ENCODE measurements around the gene CDH13.
A peak's percentile ranks its signal among the peaks of the same experiment; 100 is the strongest.

CDH13 gene

DNA sequence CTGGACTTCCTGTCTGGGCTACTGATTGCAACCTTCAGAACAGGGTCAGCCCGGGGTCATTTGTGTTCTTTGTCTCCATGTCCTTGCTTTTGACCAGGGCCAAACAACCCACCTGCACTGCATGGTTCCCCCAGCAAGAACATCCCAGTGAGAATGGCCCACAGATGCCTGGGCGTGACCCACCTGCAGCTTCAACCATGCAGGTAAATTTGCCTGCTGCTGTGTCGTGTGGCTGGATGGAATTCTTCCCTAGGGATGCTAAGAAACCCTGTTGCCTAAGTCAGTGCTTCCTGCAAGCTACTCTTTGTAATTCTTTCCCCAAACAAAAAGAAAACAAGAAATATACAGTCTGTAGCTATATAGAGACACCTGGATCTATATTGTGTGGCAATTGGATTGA lies 12.5 kb downstream of the CDH13 start:
- H3K27ac ChIP-seq (ENCODE audit: low read depth, low read length) = no peak overlapping the region
- no peaks in the 10 kb centered on the region for H3K36me3 ChIP-seq (ENCODE audit: control insufficient read depth, insufficient read depth, low read length)
- no peak overlapping the region for H2BK120ac ChIP-seq (ENCODE audit: low read depth, low read length)
- no peak overlapping the region for H3K23ac ChIP-seq (ENCODE audit: low read length)
- H3K4me2 ChIP-seq (ENCODE audit: low read length) = no peak overlapping the region
- no peak overlapping the region for H2AK5ac ChIP-seq (ENCODE audit: low read length)
- H4K8ac ChIP-seq (ENCODE audit: low read depth, low read length) = no peak overlapping the region
- H2BK15ac ChIP-seq (replicated peaks; ENCODE audit: low read depth) = no peak overlapping the region
- H3K9ac ChIP-seq (ENCODE audit: low read length) = no peak overlapping the region
- H2BK5ac ChIP-seq (ENCODE audit: low read length) = no peak overlapping the region
- no peaks in the 10 kb centered on the region for H3K79me1 ChIP-seq (ENCODE audit: low read length)
- no peak for DNase-seq
- no peak overlapping the region for H3K4me3 ChIP-seq (ENCODE audit: low read length)
- H3K79me2 ChIP-seq (ENCODE audit: control insufficient read depth, insufficient read depth, low read length) = no peaks in the 10 kb centered on the region
- no peaks in the 10 kb centered on the region for H3K27me3 ChIP-seq (ENCODE audit: insufficient read depth, low read length, poor library complexity)
- H3K4me1 ChIP-seq (ENCODE audit: control insufficient read depth, low read depth, low read length) = peaks cover 10% of the 10 kb centered on the region
- no peak overlapping the region for H3K4ac ChIP-seq (ENCODE audit: low read depth, low read length)
- no CpG with 5 or more reads among the region's 3 CpGs for WGBS (ENCODE audit: extremely low coverage, insufficient coverage, low lambda C conversion rate)
- no peak overlapping the region for H3K56ac ChIP-seq (ENCODE audit: low read length)
- no peak overlapping the region for H4K5ac ChIP-seq (ENCODE audit: low read length)
- H3K18ac ChIP-seq (ENCODE audit: low read length) = no peak overlapping the region

DNA sequence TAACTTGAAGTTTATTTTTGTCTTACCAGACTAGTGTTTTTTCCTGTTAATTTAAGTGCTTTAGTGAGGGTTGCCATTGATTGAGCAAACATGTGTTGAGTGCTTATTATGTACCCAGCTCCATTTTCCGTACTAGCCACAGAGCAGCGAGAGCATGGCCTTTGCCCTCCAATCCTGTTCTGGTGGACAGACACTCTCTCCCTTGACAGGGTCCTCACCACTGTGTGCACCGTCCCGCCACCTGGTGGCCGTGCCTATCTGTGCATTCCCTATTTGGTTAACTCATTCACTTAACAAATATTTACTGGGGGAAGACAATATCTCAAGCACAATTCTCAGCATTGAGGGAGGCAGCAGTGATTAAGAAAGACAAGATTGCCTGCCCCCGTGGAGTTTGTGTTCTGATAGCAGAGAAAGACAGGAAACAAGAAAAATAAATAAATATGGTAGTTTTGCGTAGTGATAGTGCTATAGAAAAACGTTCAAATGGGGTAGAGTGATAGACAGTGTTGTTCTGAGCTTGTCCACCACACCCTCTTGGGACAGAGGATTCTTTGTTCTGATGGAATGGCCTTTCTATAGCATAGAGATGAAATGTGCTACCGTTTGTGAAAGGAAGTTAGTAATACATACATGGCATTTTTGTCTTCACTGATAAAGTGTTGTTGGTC lies 13.0 kb downstream of the CDH13 start:
- H4K5ac ChIP-seq (ENCODE audit: low read length) = no peak overlapping the region
- no peak overlapping the region for H3K27ac ChIP-seq (ENCODE audit: low read depth, low read length)
- DNase-seq = peak; percentile 73
- H3K56ac ChIP-seq (ENCODE audit: low read length) = no peak overlapping the region
- no peak overlapping the region for H3K4me3 ChIP-seq (ENCODE audit: low read length)
- no peaks in the 10 kb centered on the region for H3K27me3 ChIP-seq (ENCODE audit: insufficient read depth, low read length, poor library complexity)
- peaks cover 14% of the 10 kb centered on the region for H3K4me1 ChIP-seq (ENCODE audit: control insufficient read depth, low read depth, low read length)
- no peak overlapping the region for H3K4ac ChIP-seq (ENCODE audit: low read depth, low read length)
- H3K18ac ChIP-seq (ENCODE audit: low read length) = no peak overlapping the region
- H2BK5ac ChIP-seq (ENCODE audit: low read length) = no peak overlapping the region
- H4K8ac ChIP-seq (ENCODE audit: low read depth, low read length) = no peak overlapping the region
- H3K9ac ChIP-seq (ENCODE audit: low read length) = no peak overlapping the region
- WGBS (ENCODE audit: extremely low coverage, insufficient coverage, low lambda C conversion rate) = no CpG with 5 or more reads among the region's 9 CpGs
- no peak overlapping the region for H3K4me2 ChIP-seq (ENCODE audit: low read length)
- no peak overlapping the region for H3K23ac ChIP-seq (ENCODE audit: low read length)
- no peak overlapping the region for H2AK5ac ChIP-seq (ENCODE audit: low read length)
- H3K79me2 ChIP-seq (ENCODE audit: control insufficient read depth, insufficient read depth, low read length) = no peaks in the 10 kb centered on the region
- H2BK120ac ChIP-seq (ENCODE audit: low read depth, low read length) = no peak overlapping the region
- H3K79me1 ChIP-seq (ENCODE audit: low read length) = no peaks in the 10 kb centered on the region
- no peaks in the 10 kb centered on the region for H3K36me3 ChIP-seq (ENCODE audit: control insufficient read depth, insufficient read depth, low read length)
- no peak overlapping the region for H2BK15ac ChIP-seq (replicated peaks; ENCODE audit: low read depth)

DNA sequence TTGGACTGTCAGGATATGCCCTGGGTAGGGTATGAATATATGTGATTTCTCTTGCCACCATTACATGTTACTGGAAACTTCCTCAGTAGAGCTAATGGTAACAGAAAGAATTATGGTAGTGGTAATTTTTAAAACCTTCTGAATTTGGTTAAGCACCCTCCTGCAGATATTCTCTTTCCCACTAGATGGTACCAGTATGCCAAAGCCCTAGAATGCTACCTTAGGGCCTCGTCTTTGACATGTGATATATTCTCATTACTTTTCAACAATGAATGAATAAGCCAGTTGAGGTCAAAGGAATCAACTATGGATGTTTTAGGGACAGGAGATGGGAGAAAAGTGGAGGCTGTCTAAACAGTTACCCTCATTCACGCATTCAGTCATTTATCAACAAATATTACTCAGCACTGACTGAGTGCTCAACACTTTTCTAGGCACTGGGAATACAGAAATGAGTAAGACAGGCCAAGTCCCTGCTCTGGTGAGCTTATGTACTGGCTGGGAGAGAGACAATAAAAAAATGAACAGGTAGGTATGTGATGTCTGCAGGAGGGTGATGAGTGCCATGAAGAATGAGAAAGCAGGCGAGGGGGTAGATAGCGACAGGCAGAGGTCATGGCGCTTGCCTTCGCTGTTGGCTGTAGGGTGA lies 14.7 kb downstream of the CDH13 start:
- Histone ChIP-seq H3K56ac (ENCODE audit: low read length) (no peak overlapping the region), H2BK5ac (ENCODE audit: low read length) (no peak overlapping the region), H3K79me1 (ENCODE audit: low read length) (no peaks in the 10 kb centered on the region), H3K36me3 (ENCODE audit: control insufficient read depth, insufficient read depth, low read length) (no peaks in the 10 kb centered on the region), H2BK15ac (replicated peaks; ENCODE audit: low read depth) (no peak overlapping the region), H3K27me3 (ENCODE audit: insufficient read depth, low read length, poor library complexity) (no peaks in the 10 kb centered on the region), H3K4me2 (ENCODE audit: low read length) (no peak overlapping the region), H3K23ac (ENCODE audit: low read length) (no peak overlapping the region), H3K4me3 (ENCODE audit: low read length) (no peak overlapping the region), H2BK120ac (ENCODE audit: low read depth, low read length) (no peak overlapping the region), H4K8ac (ENCODE audit: low read depth, low read length) (no peak overlapping the region), H3K27ac (ENCODE audit: low read depth, low read length) (no peak overlapping the region), H3K4ac (ENCODE audit: low read depth, low read length) (no peak overlapping the region), H3K18ac (ENCODE audit: low read length) (no peak overlapping the region), H3K9ac (ENCODE audit: low read length) (no peak overlapping the region), H3K79me2 (ENCODE audit: control insufficient read depth, insufficient read depth, low read length) (no peaks in the 10 kb centered on the region), H4K5ac (ENCODE audit: low read length) (no peak overlapping the region), H3K4me1 (ENCODE audit: control insufficient read depth, low read depth, low read length) (peaks cover 24% of the 10 kb centered on the region), H2AK5ac (ENCODE audit: low read length) (no peak overlapping the region)
- no peak for DNase-seq
- no CpG with 5 or more reads among the region's 6 CpGs for WGBS (ENCODE audit: extremely low coverage, insufficient coverage, low lambda C conversion rate)

DNA sequence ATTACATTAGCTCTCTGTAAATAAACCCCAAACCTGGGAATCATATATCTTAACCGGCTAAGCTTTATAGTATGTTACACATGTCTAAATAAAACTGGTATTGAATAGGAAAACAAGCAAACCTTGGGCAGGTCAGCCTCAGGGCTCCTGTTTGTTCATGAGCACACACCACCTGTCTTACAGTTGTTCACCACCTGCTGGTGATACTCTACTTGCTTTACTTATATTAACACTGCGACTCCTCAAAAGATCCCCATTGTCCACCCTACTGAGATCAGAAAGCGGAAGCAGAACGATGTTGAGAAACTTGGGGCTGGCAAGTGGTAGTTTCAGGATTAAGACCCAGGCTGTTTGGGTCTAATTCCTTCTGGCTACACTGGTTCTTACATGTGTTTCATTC lies 16.4 kb downstream of the CDH13 start:
- Histone ChIP-seq H2AK5ac (ENCODE audit: low read length) (no peak overlapping the region), H3K18ac (ENCODE audit: low read length) (no peak overlapping the region), H4K8ac (ENCODE audit: low read depth, low read length) (no peak overlapping the region), H3K27ac (ENCODE audit: low read depth, low read length) (no peak overlapping the region), H3K23ac (ENCODE audit: low read length) (no peak overlapping the region), H3K4me2 (ENCODE audit: low read length) (no peak overlapping the region), H3K4ac (ENCODE audit: low read depth, low read length) (no peak overlapping the region), H2BK5ac (ENCODE audit: low read length) (no peak overlapping the region), H3K36me3 (ENCODE audit: control insufficient read depth, insufficient read depth, low read length) (no peaks in the 10 kb centered on the region), H3K79me2 (ENCODE audit: control insufficient read depth, insufficient read depth, low read length) (no peaks in the 10 kb centered on the region), H2BK120ac (ENCODE audit: low read depth, low read length) (no peak overlapping the region), H3K4me3 (ENCODE audit: low read length) (no peak overlapping the region), H2BK15ac (replicated peaks; ENCODE audit: low read depth) (no peak overlapping the region), H3K9ac (ENCODE audit: low read length) (no peak overlapping the region), H3K79me1 (ENCODE audit: low read length) (no peaks in the 10 kb centered on the region), H3K4me1 (ENCODE audit: control insufficient read depth, low read depth, low read length) (peaks cover 24% of the 10 kb centered on the region), H4K5ac (ENCODE audit: low read length) (no peak overlapping the region), H3K27me3 (ENCODE audit: insufficient read depth, low read length, poor library complexity) (no peaks in the 10 kb centered on the region), H3K56ac (ENCODE audit: low read length) (no peak overlapping the region)
- no CpG with 5 or more reads among the region's 4 CpGs for WGBS (ENCODE audit: extremely low coverage, insufficient coverage, low lambda C conversion rate)
- no peak for DNase-seq

DNA sequence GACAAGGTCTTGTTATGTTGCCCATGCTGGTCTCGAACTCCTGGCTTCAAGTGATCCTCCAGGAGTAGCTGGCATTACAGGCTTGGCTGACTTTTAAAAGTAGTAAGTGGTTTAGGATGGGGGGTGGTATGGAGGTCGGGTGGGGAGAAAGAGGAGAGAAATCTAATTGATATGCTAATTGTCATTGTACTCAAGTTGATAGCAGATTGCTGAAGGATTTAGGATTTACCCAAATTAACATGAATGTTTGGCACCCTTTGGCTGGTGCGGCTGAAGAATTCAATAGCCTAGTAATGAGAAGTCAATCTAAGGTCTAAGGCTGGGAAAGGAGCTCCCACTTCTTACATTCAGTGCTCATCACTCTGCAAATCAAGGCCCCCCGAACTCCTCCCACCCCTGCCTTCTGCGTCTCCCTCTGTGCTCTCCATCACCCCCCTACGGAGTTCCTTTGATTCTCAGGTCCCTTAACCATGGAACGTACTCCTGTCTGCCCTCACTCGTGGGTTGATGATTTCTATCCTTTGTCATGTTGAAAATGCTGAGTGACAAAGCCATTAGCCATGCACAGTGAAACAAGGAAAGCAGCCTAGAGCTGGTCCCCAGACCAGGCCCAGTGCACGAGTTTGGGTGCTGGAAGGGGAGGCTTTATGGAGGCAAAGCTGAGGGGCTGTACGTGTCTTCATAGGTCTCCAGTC lies 17.3 kb downstream of the CDH13 start:
- no peak overlapping the region for H4K8ac ChIP-seq (ENCODE audit: low read depth, low read length)
- H2BK5ac ChIP-seq (ENCODE audit: low read length) = peak overlapping the region; percentile 71
- no peak overlapping the region for H3K23ac ChIP-seq (ENCODE audit: low read length)
- H3K18ac ChIP-seq (ENCODE audit: low read length) = peak overlapping the region; percentile 43
- H3K4ac ChIP-seq (ENCODE audit: low read depth, low read length) = no peak overlapping the region
- no peak overlapping the region for H4K5ac ChIP-seq (ENCODE audit: low read length)
- H3K27me3 ChIP-seq (ENCODE audit: insufficient read depth, low read length, poor library complexity) = no peaks in the 10 kb centered on the region
- no peak overlapping the region for H3K4me3 ChIP-seq (ENCODE audit: low read length)
- peaks cover 24% of the 10 kb centered on the region for H3K4me1 ChIP-seq (ENCODE audit: control insufficient read depth, low read depth, low read length)
- peak overlapping the region; percentile 47 for H2BK120ac ChIP-seq (ENCODE audit: low read depth, low read length)
- H2AK5ac ChIP-seq (ENCODE audit: low read length) = peak overlapping the region; percentile 25
- DNase-seq = peak; percentile 64
- H3K9ac ChIP-seq (ENCODE audit: low read length) = no peak overlapping the region
- no peak overlapping the region for H2BK15ac ChIP-seq (replicated peaks; ENCODE audit: low read depth)
- 100% methylated on average over 1 of the region's 10 CpGs for WGBS (ENCODE audit: extremely low coverage, insufficient coverage, low lambda C conversion rate)
- H3K4me2 ChIP-seq (ENCODE audit: low read length) = no peak overlapping the region
- peak overlapping the region; percentile 7 for H3K27ac ChIP-seq (ENCODE audit: low read depth, low read length)
- H3K56ac ChIP-seq (ENCODE audit: low read length) = peak overlapping the region; percentile 73
- no peaks in the 10 kb centered on the region for H3K79me2 ChIP-seq (ENCODE audit: control insufficient read depth, insufficient read depth, low read length)
- no peaks in the 10 kb centered on the region for H3K79me1 ChIP-seq (ENCODE audit: low read length)
- no peaks in the 10 kb centered on the region for H3K36me3 ChIP-seq (ENCODE audit: control insufficient read depth, insufficient read depth, low read length)

Measured in mesendoderm (in vitro differentiated cells).